Neuronal stem cell (in vitro differentiated cells): ENCODE measurements around the gene FGFBP3.

ENCODE experiments used
- DNase-seq: peaks from one replicate; pipeline ENCODE4 v3.0.0-alpha.2; 2013; ENCODE audit warnings: low spot score
- H2AFZ ChIP-seq: one replicate; pipeline ENCODE4 v1.6.1; 2013; ENCODE audit warnings: mild to moderate bottlenecking, low read length, inconsistent platforms
- H2AK5ac ChIP-seq: 2 replicates; pipeline ENCODE4 v1.6.1; 2013; ENCODE audit warnings: low read depth, mild to moderate bottlenecking, inconsistent platforms, low read length, moderate library complexity, mixed read lengths
- H2BK120ac ChIP-seq: 2 replicates; pipeline ENCODE4 v1.6.1; 2013; ENCODE audit warnings: low read depth, mild to moderate bottlenecking, inconsistent platforms, low read length, moderate library complexity, mixed read lengths
- H2BK12ac ChIP-seq: one replicate; pipeline ENCODE4 v1.6.1; 2013; ENCODE audit warnings: low read length, inconsistent platforms
- H2BK15ac ChIP-seq: 2 replicates; pipeline ENCODE4 v1.6.1; 2013; ENCODE audit warnings: mild to moderate bottlenecking, low read length, inconsistent platforms, mixed read lengths
- H2BK5ac ChIP-seq: one replicate; pipeline ENCODE4 v1.6.1; 2013; ENCODE audit warnings: inconsistent platforms, mild to moderate bottlenecking, low read length, moderate library complexity
- H3K14ac ChIP-seq: one replicate; pipeline ENCODE4 v1.6.1; 2013; ENCODE audit warnings: low read length, inconsistent platforms
- H3K18ac ChIP-seq: 2 replicates; pipeline ENCODE4 v1.6.1; 2013; ENCODE audit warnings: low read length, inconsistent platforms
- H3K23ac ChIP-seq: 2 replicates; pipeline ENCODE4 v1.6.1; 2013; ENCODE audit warnings: low read depth, mild to moderate bottlenecking, mixed read lengths, low read length, inconsistent platforms; ENCODE audit not compliant: poor library complexity
- H3K27ac ChIP-seq: replicated peaks from 3 replicates; pipeline ENCODE4 v1.5.1; 2013; ENCODE audit warnings: low read length, inconsistent platforms
- H3K27me3 ChIP-seq, 3 experiments: 2 replicates each; pipeline ENCODE4 v1.6.1; 2013; ENCODE audit warnings: low read length in 3 of 3, mild to moderate bottlenecking in 2 of 3, inconsistent platforms in 1 of 3, low read depth in 1 of 3, mixed read lengths in 1 of 3, moderate library complexity in 1 of 3; ENCODE audit not compliant: control insufficient read depth in 3 of 3, insufficient read depth in 3 of 3
- H3K36me3 ChIP-seq, 2 donors: replicated peaks in 1 of 2; 2 replicates each; pipeline ENCODE4 v1.6.1; 2013; ENCODE audit warnings: low read length in 2 of 2; ENCODE audit not compliant: control insufficient read depth in 2 of 2, insufficient read depth in 2 of 2
- H3K4ac ChIP-seq: 2 replicates; pipeline ENCODE4 v1.6.1; 2013; ENCODE audit warnings: inconsistent platforms, mild to moderate bottlenecking, low read length, moderate library complexity
- H3K4me1 ChIP-seq, 2 donors: 1 replicate in 1 of 2; 2 replicates in 1 of 2; pipeline ENCODE4 v1.6.1; 2013; ENCODE audit warnings: low read length in 2 of 2, low read depth in 1 of 2; ENCODE audit not compliant: control insufficient read depth in 2 of 2, insufficient read depth in 1 of 2
- H3K4me2 ChIP-seq: one replicate; pipeline ENCODE4 v1.6.1; 2013; ENCODE audit warnings: mild to moderate bottlenecking, low read length, inconsistent platforms; ENCODE audit not compliant: insufficient read depth, poor library complexity, severe bottlenecking
- H3K4me3 ChIP-seq, 2 donors: 2 replicates each; pipeline ENCODE4 v1.5.1; 2013; ENCODE audit warnings: low read length in 2 of 2, mild to moderate bottlenecking in 2 of 2, inconsistent platforms in 1 of 2, moderate library complexity in 1 of 2
- H3K79me1 ChIP-seq: one replicate; pipeline ENCODE4 v1.6.1; 2013; ENCODE audit warnings: low read depth, mild to moderate bottlenecking, inconsistent platforms, low read length, moderate library complexity
- H3K9ac ChIP-seq: one replicate; pipeline ENCODE4 v1.6.1; 2013; ENCODE audit warnings: mild to moderate bottlenecking, low read depth, low read length, inconsistent platforms; ENCODE audit not compliant: poor library complexity
- H3K9me3 ChIP-seq, 2 donors: replicated peaks in 1 of 2; 2 replicates each; pipeline versions ENCODE3 to v1.6.1; 2013; ENCODE audit warnings: low read length in 2 of 2, mild to moderate bottlenecking in 2 of 2, inconsistent platforms in 1 of 2, low read depth in 1 of 2, mixed read lengths in 1 of 2, moderate library complexity in 1 of 2; ENCODE audit not compliant: control insufficient read depth in 2 of 2, insufficient read depth in 1 of 2
- H4K8ac ChIP-seq: one replicate; pipeline ENCODE4 v1.6.1; 2013; ENCODE audit warnings: low read depth, mild to moderate bottlenecking, inconsistent platforms, low read length, moderate library complexity
- H4K91ac ChIP-seq: one replicate; pipeline ENCODE4 v1.6.1; 2013; ENCODE audit warnings: low read length, low read depth, mild to moderate bottlenecking, inconsistent platforms; ENCODE audit not compliant: poor library complexity
- WGBS, 2 donors: extraction: QIAGEN DNeasy Blood & Tissue Kit; methylation state at CpG; one replicate each; pipeline ENCODE4 v1.1.7; 2013; ENCODE audit warnings: missing lambda C conversion rate in 2 of 2, mixed read lengths in 1 of 2; ENCODE audit not compliant: insufficient read length in 2 of 2, insufficient replicate concordance in 1 of 2; ENCODE audit errors: extremely low coverage in 2 of 2; 5-methylcytosine and 5-hydroxymethylcytosine counted together

FGFBP3 gene

DNA sequence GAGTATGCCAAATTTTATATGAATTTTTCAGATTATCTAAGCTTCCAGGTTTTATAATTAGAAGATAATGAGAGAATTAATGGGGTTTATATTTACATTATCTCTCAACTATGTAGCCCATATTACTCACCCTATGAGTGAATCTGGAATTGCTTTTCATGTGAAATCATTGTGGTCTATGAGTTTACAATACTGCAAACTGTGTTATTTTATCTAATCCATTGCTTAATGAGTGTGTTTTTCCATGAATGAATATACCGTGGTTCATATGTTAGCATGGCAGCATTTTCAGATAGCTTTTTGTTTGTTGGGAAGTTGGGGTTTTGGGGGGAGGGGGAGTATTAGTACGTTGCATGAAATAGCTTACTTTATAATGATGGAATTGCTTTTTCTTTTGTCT lies 44.5 kb downstream of the FGFBP3 start:
- Histone ChIP-seq H3K4ac (no peak overlapping the region), H3K23ac (no peak overlapping the region), H3K27ac (no peak overlapping the region), H3K27me3 (no peaks in the 10 kb centered on the region), H3K18ac (no peak overlapping the region), H3K4me2 (no peak overlapping the region), H4K91ac (no peak overlapping the region), H2BK15ac (no peak overlapping the region), H3K79me1 (no peaks in the 10 kb centered on the region), H2BK5ac (no peak overlapping the region), H3K36me3 (peaks cover 3 to 73% of the 10 kb centered on the region in 2 donors), H3K14ac (no peak overlapping the region), H3K4me3 (no peak overlapping the region), H3K9ac (no peak overlapping the region), H2BK12ac (no peak overlapping the region), H2AK5ac (no peak overlapping the region), H3K9me3 (no peaks in the 10 kb centered on the region), H2AFZ (no peak overlapping the region), H4K8ac (no peak overlapping the region), H3K4me1 (peaks cover 5 to 9% of the 10 kb centered on the region in 2 donors), H2BK120ac (no peak overlapping the region)
- no peak for DNase-seq
- 100% methylated on average over 1 of the region's 2 CpGs; no CpG with 5 or more reads in 1 of the 2 donors for WGBS, 2 donors

GRCh38 chr10:91864099-91864498 lies 45.2 kb downstream of the FGFBP3 start:
- Histone ChIP-seq H3K9ac (no peak overlapping the region), H3K27ac (no peak overlapping the region), H3K36me3 (peaks cover 6 to 80% of the 10 kb centered on the region in 2 donors), H2BK120ac (no peak overlapping the region), H3K23ac (no peak overlapping the region), H3K4me3 (no peak overlapping the region), H3K18ac (no peak overlapping the region), H3K14ac (no peak overlapping the region), H2BK12ac (no peak overlapping the region), H2AFZ (no peak overlapping the region), H4K91ac (no peak overlapping the region), H2BK15ac (no peak overlapping the region), H3K4me1 (peaks cover 3 to 9% of the 10 kb centered on the region in 2 donors), H2BK5ac (no peak overlapping the region), H4K8ac (no peak overlapping the region), H3K9me3 (no peaks in the 10 kb centered on the region), H3K4ac (no peak overlapping the region), H3K4me2 (no peak overlapping the region), H3K79me1 (no peaks in the 10 kb centered on the region), H2AK5ac (no peak overlapping the region), H3K27me3 (no peaks in the 10 kb centered on the region)
- WGBS, 2 donors = no CpG with 5 or more reads among the region's 2 CpGs
- DNase-seq = no peak

GRCh38 chr10:91860885-91861284 lies 48.4 kb downstream of the FGFBP3 start:
- DNase-seq = no peak
- H3K36me3 ChIP-seq = peaks cover 8 to 100% of the 10 kb centered on the region in 2 donors

DNA sequence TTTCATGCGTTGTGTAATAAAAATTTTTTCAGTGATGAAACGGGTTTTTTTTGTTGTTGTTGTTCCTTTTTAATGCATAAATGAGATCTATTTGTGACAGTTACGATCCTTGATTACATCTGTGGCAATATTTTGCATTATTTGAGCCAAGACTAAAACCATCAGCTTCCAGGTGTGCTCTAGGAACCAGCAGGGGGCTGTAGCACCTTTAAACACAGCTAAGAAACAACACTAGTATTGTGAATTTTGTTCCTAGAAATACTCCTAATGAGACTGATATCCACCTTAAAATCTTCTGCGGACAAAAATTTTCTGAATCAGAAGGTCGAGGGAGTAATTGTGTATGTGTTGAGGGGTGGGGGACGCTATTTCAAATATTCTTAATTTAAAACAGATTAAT lies 52.6 kb downstream of the FGFBP3 start:
- no peak overlapping the region for H2BK15ac ChIP-seq
- H3K27me3 ChIP-seq = no peaks in the 10 kb centered on the region
- H3K4me2 ChIP-seq = no peak overlapping the region
- no peaks in the 10 kb centered on the region for H3K4me1 ChIP-seq
- no peak overlapping the region for H4K8ac ChIP-seq
- H3K27ac ChIP-seq = no peak overlapping the region
- no peak overlapping the region for H3K4me3 ChIP-seq
- H3K4ac ChIP-seq = no peak overlapping the region
- no peak overlapping the region for H2BK12ac ChIP-seq
- H3K36me3 ChIP-seq = peaks cover 6 to 98% of the 10 kb centered on the region in 2 donors
- no peaks in the 10 kb centered on the region for H3K79me1 ChIP-seq
- no peak overlapping the region for H3K14ac ChIP-seq
- no peak overlapping the region for H2BK5ac ChIP-seq
- no peak overlapping the region for H2BK120ac ChIP-seq
- H3K9ac ChIP-seq = no peak overlapping the region
- H3K18ac ChIP-seq = no peak overlapping the region
- H4K91ac ChIP-seq = no peak overlapping the region
- WGBS, 2 donors = no CpG with 5 or more reads among the region's 6 CpGs
- H2AFZ ChIP-seq = no peak overlapping the region
- H3K9me3 ChIP-seq = no peaks in the 10 kb centered on the region
- no peak for DNase-seq
- no peak overlapping the region for H3K23ac ChIP-seq
- no peak overlapping the region for H2AK5ac ChIP-seq

More at GRCh38 chr10:91860885-91861284, 48.4 kb downstream of the FGFBP3 start:
- Histone ChIP-seq H3K4ac (no peak overlapping the region), H3K4me3 (no peak overlapping the region), H2BK12ac (no peak overlapping the region), H3K23ac (no peak overlapping the region), H3K9me3 (no peaks in the 10 kb centered on the region), H3K79me1 (no peaks in the 10 kb centered on the region), H3K9ac (no peak overlapping the region), H4K8ac (no peak overlapping the region), H3K27me3 (no peaks in the 10 kb centered on the region), H3K4me2 (no peak overlapping the region), H3K27ac (no peak overlapping the region), H2AFZ (no peak overlapping the region), H4K91ac (no peak overlapping the region), H2BK5ac (no peak overlapping the region), H2BK120ac (no peak overlapping the region), H3K18ac (no peak overlapping the region), H3K14ac (no peak overlapping the region), H2BK15ac (no peak overlapping the region), H3K4me1 (peaks cover 0 to 3% of the 10 kb centered on the region in 2 donors), H2AK5ac (no peak overlapping the region)
- WGBS, 2 donors = no CpG with 5 or more reads among the region's 1 CpG
